Ovary (tissue), 9 donors: ENCODE data around the gene TRAK1. TPM values are rescaled to one million over a fixed set of nuclear protein-coding genes. Genes with fewer than 3 reads are reported as not detected.

ENCODE experiments used
- DNase-seq, 5 donors: peaks; one replicate each; pipeline ENCODE4 v3.0.0-alpha.2; 2019 to 2020
- H3K27ac ChIP-seq, 2 donors: fragments of 200-600 bp; one replicate each; pipeline versions ENCODE4 v1.5.1 to v1.8.0; 2019 to 2022
- H3K27me3 ChIP-seq: fragments of 200-600 bp; one replicate; pipeline ENCODE4 v1.8.0; 2022
- H3K36me3 ChIP-seq: fragments of 200-600 bp; sonication (generic); one replicate; pipeline ENCODE4 v1.5.1; 2019
- H3K4me1 ChIP-seq: one replicate; pipeline ENCODE4 v1.8.1; 2013; ENCODE audit warnings: mild to moderate bottlenecking, moderate library complexity; ENCODE audit not compliant: insufficient read depth
- H3K4me3 ChIP-seq: fragments of 200-600 bp; sonication (generic); one replicate; pipeline ENCODE4 v1.5.1; 2017
- H3K9me3 ChIP-seq, 2 donors: fragments of 200-600 bp in 1 of 2; sonication (generic) in 1 of 2; one replicate each; pipeline versions ENCODE4 v1.5.1 to v1.8.1; 2013 to 2019; ENCODE audit warnings: mild to moderate bottlenecking in 1 of 2, moderate library complexity in 1 of 2
- CTCF ChIP-seq, 3 donors: fragments of 450-650 bp in 2 of 3; fragments of 200-600 bp in 1 of 3; IDR thresholded peaks; one replicate each; pipeline versions ENCODE4 v1.5.1 to v1.8.0; 2016 to 2022; ENCODE audit warnings: antibody characterized with exemption in 3 of 3, mild to moderate bottlenecking in 1 of 3
- EP300 ChIP-seq: sonication (generic); formaldehyde crosslinking; IDR thresholded peaks from one replicate; pipeline ENCODE4 v1.6.1; 2017; ENCODE audit warnings: antibody characterized with exemption
- POLR2A ChIP-seq: fragments of 450-650 bp; IDR thresholded peaks from one replicate; pipeline ENCODE4 v1.6.1; 2017; ENCODE audit warnings: antibody characterized with exemption, mild to moderate bottlenecking, moderate library complexity
- WGBS, 3 donors: extraction: QIAGEN DNeasy Blood & Tissue Kit in 1 of 3; methylation state at CpG; one replicate each; pipeline versions ENCODE4 v1.1.5 to v1.1.7; 2013 to 2017; 5-methylcytosine and 5-hydroxymethylcytosine counted together
- intact Hi-C, 4 donors: fragments of 100-400 bp; cut with DNase I; formaldehyde crosslinking; loops; one replicate each; pipeline versions ENCODE4 v1.11.0 to v1.15.1; 2022 to 2023
- polyA plus RNA-seq, 2 donors: library from polyadenylated mRNA; stranded (reverse); fragments of 200-250 nt in 1 of 2; fragments of 350-450 nt in 1 of 2; fragmentation: Illumina TruSeq in 1 of 2; extraction: RNeasy Lipid Tissue Mini Kit (QIAGEN cat#74804) in 1 of 2; gene quantifications; one replicate each; pipeline ENCODE4 v1.2.3, GENCODE V29; 2013 to 2014
- total RNA-seq, 7 donors: library from RNA; depleted of rRNA in 2 of 7; stranded (reverse); fragments of >200 nt in 2 of 7; fragmentation: NEBNext Ultra II Directional in 3 of 7; extraction: Animal tissue kit (Norgen Biotek cat#: 25700) in 3 of 7; gene quantifications; one replicate each; pipeline versions ENCODE4 v1.1.0 to v1.2.4, GENCODE V29; 2016 to 2023
- donor health status: DM: no; HTN: no; CAD: no; lungs with moderate emphysema.
- donor health status: DM: no; HTN: no; CAD: no.
- donor health status: Bipolar disorder and iron deficiency.
- donor health status: DM: yes; HTN: yes; CAD: no.
- donor health status: DM: no; HTN: no; CAD: no.
- donor health status: DM: yes; HTN: yes; CAD: no.

TRAK1 gene
- total and polyA plus RNA-seq, 9 donors: 7.1 to 17.7 (median 14.9) TPM

- 51 to 56% (median 53%) methylated on average over 8 of the region's 8 CpGs for WGBS, 3 donors
- Histone ChIP-seq H3K4me1 (no peaks in the 10 kb centered on the region), H3K36me3 (no peaks in the 10 kb centered on the region), H3K4me3 (no peak overlapping the region), H3K27ac (no peak overlapping the region), H3K9me3 (no peaks in the 10 kb centered on the region), H3K27me3 (no peaks in the 10 kb centered on the region)
- TF ChIP-seq CTCF (IDR thresholded peaks at IDR 0.05) (no peak), EP300 (no peak), POLR2A (no peak)
- no peak for DNase-seq
- intact Hi-C loops: loop anchor here in 2 of 4 donors (5.0 to 10.0 kb wide), 3 partner anchors 82 to 205 kb away; partner anchors contain the start of gene ULK4 (in 1 of the 2)
Observed at GRCh38 chr3:42096796-42097565, 5.8 kb downstream of the TRAK1 start.

GRCh38 chr3:42097566-42097946, 6.4 kb downstream of the TRAK1 start:
- Histone ChIP-seq H3K27me3 (no peaks in the 10 kb centered on the region), H3K4me3 (no peak overlapping the region), H3K4me1 (peaks cover 3% of the 10 kb centered on the region), H3K36me3 (no peaks in the 10 kb centered on the region), H3K9me3 (no peaks in the 10 kb centered on the region), H3K27ac (no peak overlapping the region)
- no peak for DNase-seq
- 91 to 95% (median 95%) methylated on average over 3 of the region's 3 CpGs for WGBS, 3 donors
- no peak for TF ChIP-seq EP300
- no peak for TF ChIP-seq POLR2A
- no peak for TF ChIP-seq CTCF (IDR thresholded peaks at IDR 0.05)
- intact Hi-C loops: loop anchor here in 2 of 4 donors (5.0 to 10.0 kb wide), 3 partner anchors 83 to 205 kb away; partner anchors contain the start of gene ULK4 (in 1 of the 2)

GRCh38 chr3:42098171-42098570, 7.0 kb downstream of the TRAK1 start:
- Histone ChIP-seq H3K27me3 (no peaks in the 10 kb centered on the region), H3K27ac (no peak overlapping the region), H3K36me3 (no peaks in the 10 kb centered on the region), H3K4me3 (no peak overlapping the region), H3K4me1 (peaks cover 3% of the 10 kb centered on the region), H3K9me3 (no peaks in the 10 kb centered on the region)
- DNase-seq: no peak
- no peak for TF ChIP-seq POLR2A
- TF ChIP-seq CTCF (IDR thresholded peaks at IDR 0.05): no peak
- no peak for TF ChIP-seq EP300
- intact Hi-C loops: loop anchor here in 3 of 4 donors (2.0 to 10.0 kb wide), 4 partner anchors 83 to 206 kb away; partner anchors contain the start of gene ULK4 (in 1 of the 3)
- 78 to 87% (median 86%) methylated on average over 6 of the region's 6 CpGs for WGBS, 3 donors

- Histone ChIP-seq H3K36me3 (no peaks in the 10 kb centered on the region), H3K4me1 (peaks cover 3% of the 10 kb centered on the region), H3K4me3 (no peak overlapping the region), H3K9me3 (no peaks in the 10 kb centered on the region), H3K27me3 (no peaks in the 10 kb centered on the region), H3K27ac (no peak overlapping the region)
- DNase-seq: peak in 1 of 5 donors; percentile 23
- intact Hi-C loops: loop anchor here in 3 of 4 donors (1.0 to 10.0 kb wide), 5 partner anchors 84 to 207 kb away; partner anchors contain the start of gene ULK4 (in 1 of the 3)
- 77 to 78% (median 77%) methylated on average over 19 of the region's 19 CpGs for WGBS, 3 donors
- no peak for TF ChIP-seq EP300
- no peak for TF ChIP-seq CTCF (IDR thresholded peaks at IDR 0.05)
- no peak for TF ChIP-seq POLR2A
Observed at GRCh38 chr3:42099020-42099765, 8.0 kb downstream of the TRAK1 start.
